Measurements from ENCODE around the gene PLEKHB2.
"Not testable (repeated sequence)": the region's sequence is repeated elsewhere in the genome, so short reads cannot be mapped to it uniquely, and the experiment has no call there.

The PLEKHB2 gene

GRCh38 chr2:131148426-131148825 is 43.3 kb downstream of the PLEKHB2 start:
- H3K27ac ChIP-seq = no peak overlapping the region
- TF ChIP-seq CTCF (IDR thresholded peaks at IDR 0.05) (no peak), ZFX (IDR thresholded peaks at IDR 0.05; ENCODE audit: borderline replicate concordance) (no peak)

- H3K27ac ChIP-seq = not testable (repeated sequence)
These were observed 45.0 kb downstream of the PLEKHB2 start for GRCh38 chr2:131150109-131150508.

GRCh38 chr2:131151398-131151797 is 46.3 kb downstream of the PLEKHB2 start:
- H3K27ac ChIP-seq = no peak overlapping the region

GRCh38 chr2:131152074-131152473 is 46.9 kb downstream of the PLEKHB2 start:
- H3K27ac ChIP-seq = no peak overlapping the region
- TF ChIP-seq ZFX (IDR thresholded peaks at IDR 0.05; ENCODE audit: borderline replicate concordance) = no peak
- TF ChIP-seq CTCF (IDR thresholded peaks at IDR 0.05) = no peak

More at GRCh38 chr2:131151398-131151797, 46.3 kb downstream of the PLEKHB2 start:
- TF ChIP-seq CTCF (IDR thresholded peaks at IDR 0.05) (no peak), ZFX (IDR thresholded peaks at IDR 0.05; ENCODE audit: borderline replicate concordance) (no peak)

GRCh38 chr2:131153529-131153928 is 48.4 kb downstream of the PLEKHB2 start:
- no peak overlapping the region for H3K27ac ChIP-seq
- TF ChIP-seq CTCF (IDR thresholded peaks at IDR 0.05) = no peak
- no peak for TF ChIP-seq ZFX (IDR thresholded peaks at IDR 0.05; ENCODE audit: borderline replicate concordance)

GRCh38 chr2:131154071-131154531 is 49.0 kb downstream of the PLEKHB2 start:
- TF ChIP-seq CTCF (IDR thresholded peaks at IDR 0.05) = peak; percentile 57
- TF ChIP-seq ZFX (IDR thresholded peaks at IDR 0.05; ENCODE audit: borderline replicate concordance) = no peak
- no peak overlapping the region for H3K27ac ChIP-seq

- TF ChIP-seq ZFX (IDR thresholded peaks at IDR 0.05; ENCODE audit: borderline replicate concordance) (no peak), CTCF (IDR thresholded peaks at IDR 0.05) (no peak)
- H3K27ac ChIP-seq = no peak overlapping the region
These were observed 49.5 kb downstream of the PLEKHB2 start for GRCh38 chr2:131154647-131155046.

- no peak for TF ChIP-seq ZFX (IDR thresholded peaks at IDR 0.05; ENCODE audit: borderline replicate concordance)
- TF ChIP-seq CTCF (IDR thresholded peaks at IDR 0.05) = no peak
- H3K27ac ChIP-seq = no peak overlapping the region
These were observed 50.2 kb downstream of the PLEKHB2 start for GRCh38 chr2:131155208-131155855.
